HG02943 (cell line): Measurements from ENCODE around the gene NTRK3.

Experiments
- ATAC-seq: cut with Tn5 transposase; IDR thresholded peaks from one replicate; pipeline ENCODE4 v1.9.1; 2021; ENCODE audit warnings: mild to moderate bottlenecking, low read depth, moderate library complexity; ENCODE audit not compliant: unreplicated experiment

NTRK3 gene

DNA sequence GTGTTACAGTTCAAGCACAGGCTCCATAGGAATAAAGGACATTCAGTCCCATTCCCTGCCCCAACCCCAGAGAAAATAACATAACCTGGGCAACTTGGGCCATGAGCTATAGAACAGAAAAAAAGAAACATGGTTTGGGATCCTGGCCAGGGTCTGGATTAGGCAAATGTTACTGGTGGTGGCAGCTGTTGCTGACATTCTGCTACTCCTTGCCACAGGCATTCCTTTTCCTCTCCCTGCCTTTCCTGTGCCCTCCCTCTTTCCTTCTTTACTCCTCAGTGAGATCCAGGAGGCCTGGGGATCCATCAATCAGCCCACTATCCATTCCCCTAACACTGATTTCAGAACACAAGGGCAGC is 129.1 kb downstream of the NTRK3 start:
- ATAC-seq = no peak

DNA sequence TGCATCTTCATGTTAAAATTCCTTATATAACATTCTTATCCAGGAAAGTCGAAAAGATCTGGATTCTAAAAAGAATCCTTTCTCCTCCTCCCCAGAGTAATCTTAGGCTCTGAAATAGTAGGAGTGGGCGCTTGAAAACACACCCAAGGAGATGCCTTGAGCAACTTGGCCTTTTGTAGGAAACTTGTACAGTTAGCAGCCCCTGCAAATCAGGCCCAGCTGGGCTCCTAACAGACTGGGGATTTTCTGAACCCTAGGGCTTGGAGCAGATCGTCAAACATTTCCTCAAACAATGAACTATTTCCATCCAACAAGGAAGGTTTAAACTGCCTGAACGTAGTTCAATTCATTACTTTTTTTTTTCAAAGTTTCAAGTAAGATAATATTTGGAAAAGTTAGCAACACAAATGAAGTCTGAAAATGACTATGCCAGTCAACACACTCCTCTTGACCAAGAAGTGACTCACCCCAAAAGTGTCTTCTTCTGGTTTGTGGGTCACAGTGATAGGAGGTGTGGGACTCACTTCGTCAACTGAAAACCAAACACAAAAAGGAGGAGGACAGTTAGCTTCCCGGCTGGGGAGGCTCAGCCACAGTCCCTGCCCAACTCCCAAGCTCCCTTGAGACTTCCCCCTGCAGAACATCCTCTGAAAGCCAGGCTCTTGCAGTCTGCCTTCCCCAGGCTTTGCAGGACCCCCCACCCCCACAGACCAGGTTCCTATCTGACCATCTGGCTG is 129.7 kb downstream of the NTRK3 start:
- ATAC-seq = no peak

DNA sequence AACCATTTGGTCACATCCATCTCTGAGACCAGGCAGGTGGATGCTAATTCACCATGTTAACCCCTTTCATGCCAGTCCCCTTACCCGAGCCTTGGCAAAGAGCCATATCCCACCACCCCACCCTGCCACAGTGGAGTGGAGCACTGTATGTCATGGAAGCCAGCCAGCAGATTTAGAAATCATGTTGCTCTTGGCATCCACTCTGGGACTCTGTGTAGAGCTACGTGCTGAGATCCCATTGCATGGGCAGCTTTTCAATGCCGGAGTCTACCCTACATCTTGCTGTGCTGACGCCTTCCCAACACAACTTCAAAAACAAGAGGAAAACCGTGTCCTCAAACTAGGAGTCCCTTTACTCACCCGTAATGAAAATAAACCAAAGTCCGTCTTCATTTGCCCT is 131.0 kb downstream of the NTRK3 start:
- ATAC-seq = no peak

GRCh38 chr15:88124199-88124598 is 132.3 kb downstream of the NTRK3 start:
- ATAC-seq = no peak

DNA sequence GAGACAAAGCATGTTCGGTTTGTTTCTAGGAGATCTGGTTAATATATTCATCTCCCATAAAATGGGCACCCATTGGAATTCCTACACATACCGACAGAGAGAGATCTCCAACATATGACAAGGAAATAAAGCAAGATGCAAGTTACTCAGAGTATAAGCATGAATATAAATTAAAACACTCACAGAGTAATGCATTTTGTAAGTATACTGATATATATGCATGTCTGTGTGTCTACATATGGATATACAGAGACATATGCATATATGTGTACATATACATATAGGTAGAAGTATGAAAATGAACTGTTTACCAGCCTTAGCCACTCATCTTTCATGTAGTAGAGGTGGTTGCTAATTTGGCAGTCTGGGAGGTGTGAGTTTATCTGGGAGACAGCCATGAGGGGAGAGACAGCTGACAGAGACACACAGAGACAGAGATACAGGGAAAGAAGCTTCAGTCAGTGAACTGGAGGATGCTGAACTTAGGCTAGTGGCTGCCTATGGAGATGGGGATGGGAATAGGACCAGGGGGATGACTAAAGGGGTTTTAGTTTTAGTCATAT is 134.5 kb downstream of the NTRK3 start:
- no peak for ATAC-seq

DNA sequence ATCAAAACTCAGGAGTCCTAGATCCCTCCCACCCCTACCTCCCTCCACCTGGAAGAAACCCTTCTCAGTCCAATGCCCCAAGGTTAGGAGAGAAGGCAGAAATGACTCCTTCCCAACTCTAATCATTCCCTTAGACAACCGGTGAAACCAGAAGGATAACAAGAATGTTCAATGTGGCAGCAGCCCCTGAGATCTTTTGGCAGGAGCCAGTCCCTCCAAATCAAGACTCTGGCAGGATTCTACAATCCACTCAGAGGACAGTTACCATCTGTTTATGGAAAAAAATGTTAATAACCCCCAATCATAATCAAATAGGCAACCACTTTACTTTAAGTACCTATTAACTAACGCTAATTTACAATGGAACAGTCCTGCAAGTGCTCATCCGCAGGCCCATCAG is 136.5 kb downstream of the NTRK3 start:
- no peak for ATAC-seq

DNA sequence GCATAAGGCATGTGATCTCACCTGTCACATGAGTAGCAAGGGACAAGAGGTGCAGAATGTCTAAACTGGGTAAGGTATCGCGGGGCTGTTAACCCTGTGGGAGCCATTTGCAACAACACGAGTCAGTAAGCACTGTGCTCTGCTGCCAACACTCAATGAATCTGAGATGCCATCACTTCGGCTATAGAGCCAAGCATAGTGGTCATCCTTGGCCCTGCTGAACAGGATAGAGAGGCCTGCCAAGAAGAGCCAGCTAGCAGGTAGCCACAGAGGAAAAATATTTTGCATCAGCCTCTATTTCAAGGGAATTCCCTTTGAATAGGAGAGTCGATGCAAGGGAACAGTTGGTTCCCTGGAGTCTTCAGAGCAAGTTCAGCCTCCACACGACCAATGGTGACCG is 137.8 kb downstream of the NTRK3 start:
- ATAC-seq = no peak

DNA sequence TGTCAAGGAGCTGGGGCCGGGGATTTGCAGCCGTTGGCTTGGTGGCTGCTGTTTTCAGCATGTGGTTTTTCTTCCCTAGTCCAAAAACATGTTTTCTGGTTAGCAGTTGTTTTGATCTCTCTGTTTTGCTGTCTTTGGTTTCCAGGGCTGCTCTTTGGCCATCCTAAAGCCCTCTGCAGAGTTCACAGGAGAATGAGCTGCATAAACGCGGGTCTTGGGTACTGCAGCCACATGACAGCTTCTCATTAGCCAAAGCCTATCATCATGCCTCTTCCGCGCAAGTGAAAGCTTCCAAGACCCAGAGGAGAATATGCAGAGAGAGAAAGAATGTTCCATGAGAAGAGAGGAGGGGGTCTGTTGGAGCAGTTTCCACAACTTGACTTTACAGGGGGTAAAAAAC is 138.5 kb downstream of the NTRK3 start:
- ATAC-seq = no peak

- ATAC-seq = no peak
Measured at GRCh38 chr15:88115486-88116152, 140.9 kb downstream of the NTRK3 start.

DNA sequence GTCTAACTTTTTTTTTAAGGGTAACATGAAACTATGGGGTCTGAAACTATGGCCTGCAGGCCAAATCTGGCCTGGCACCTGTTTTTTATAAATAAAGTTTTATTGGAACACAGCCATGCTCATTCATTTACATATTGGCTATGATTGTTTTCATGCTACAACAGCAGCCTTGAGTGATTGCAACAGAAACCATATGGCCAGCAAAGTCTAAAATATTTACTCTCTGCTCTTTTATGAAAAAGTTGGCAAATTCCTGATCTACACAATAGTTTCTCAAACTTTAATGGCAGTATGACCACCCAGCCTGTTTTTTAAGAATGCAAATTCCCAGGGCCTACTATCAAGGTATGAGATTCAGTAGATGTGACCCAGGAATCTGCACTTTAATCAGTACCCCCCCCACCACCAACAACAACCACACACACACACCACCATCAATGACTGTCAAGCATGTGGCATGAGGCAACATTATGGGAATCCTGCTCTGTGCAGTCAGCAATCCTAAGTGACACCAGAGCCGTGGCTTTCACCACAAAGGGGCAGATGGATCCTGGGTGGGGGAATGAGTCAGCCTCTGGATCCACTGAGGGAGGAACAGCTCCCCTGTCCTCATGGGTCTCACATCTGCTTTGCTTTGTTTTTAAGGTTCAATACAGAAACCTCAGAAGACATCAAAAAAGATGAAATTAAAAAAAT is 142.8 kb downstream of the NTRK3 start:
- no peak for ATAC-seq

- ATAC-seq = no peak
Measured at GRCh38 chr15:88108991-88109390, 147.5 kb downstream of the NTRK3 start.

- no peak for ATAC-seq
Measured at GRCh38 chr15:88108477-88108876, 148.1 kb downstream of the NTRK3 start.

- ATAC-seq = no peak
Measured at GRCh38 chr15:88106074-88106473, 150.5 kb downstream of the NTRK3 start.

DNA sequence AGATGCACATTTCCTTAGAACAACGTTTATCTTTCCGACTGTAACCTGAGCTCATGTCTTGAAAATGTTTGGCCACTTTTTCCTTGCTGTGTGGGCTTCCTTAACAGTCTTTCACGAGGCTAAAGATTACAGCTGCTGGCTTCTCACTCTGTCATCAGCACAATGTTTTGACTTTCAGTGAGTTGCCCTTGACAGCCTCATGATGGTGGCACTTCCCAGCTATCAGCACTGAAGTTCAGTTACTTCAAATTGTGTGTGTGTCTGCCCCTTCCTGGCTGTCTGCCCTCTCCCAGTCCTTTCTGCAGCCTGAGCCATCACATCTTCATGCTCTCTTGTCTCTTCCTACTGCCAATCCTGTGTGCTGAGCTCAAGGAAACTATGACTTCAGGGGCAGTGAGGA is 152.2 kb downstream of the NTRK3 start:
- no peak for ATAC-seq

DNA sequence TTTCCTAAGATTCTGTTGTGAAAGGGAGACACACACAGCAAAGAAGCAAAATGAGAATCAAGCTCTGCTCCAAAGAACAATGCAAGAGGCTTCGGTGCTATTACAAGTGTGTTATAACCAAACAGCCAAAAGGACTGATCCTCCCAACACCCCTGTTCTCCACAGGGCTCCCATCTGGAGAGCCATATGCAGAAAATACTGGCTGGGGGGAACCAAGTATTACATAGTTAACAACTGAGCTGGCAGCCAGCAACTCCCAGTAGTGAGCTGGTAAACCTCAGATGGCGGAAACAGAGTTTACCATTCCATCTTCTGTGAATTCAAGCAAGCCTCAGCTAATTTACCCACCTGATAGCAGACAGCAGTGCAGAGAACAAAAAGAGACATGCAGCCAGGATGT is 156.4 kb downstream of the NTRK3 start:
- no peak for ATAC-seq

- ATAC-seq = no peak
Measured at GRCh38 chr15:88098361-88098760, 158.2 kb downstream of the NTRK3 start.

- ATAC-seq = no peak
Measured at GRCh38 chr15:88091444-88092016, 165.0 kb downstream of the NTRK3 start.

GRCh38 chr15:88090481-88091011 is 166.0 kb downstream of the NTRK3 start:
- no peak for ATAC-seq

GRCh38 chr15:88089731-88090130 is 166.8 kb downstream of the NTRK3 start:
- no peak for ATAC-seq

DNA sequence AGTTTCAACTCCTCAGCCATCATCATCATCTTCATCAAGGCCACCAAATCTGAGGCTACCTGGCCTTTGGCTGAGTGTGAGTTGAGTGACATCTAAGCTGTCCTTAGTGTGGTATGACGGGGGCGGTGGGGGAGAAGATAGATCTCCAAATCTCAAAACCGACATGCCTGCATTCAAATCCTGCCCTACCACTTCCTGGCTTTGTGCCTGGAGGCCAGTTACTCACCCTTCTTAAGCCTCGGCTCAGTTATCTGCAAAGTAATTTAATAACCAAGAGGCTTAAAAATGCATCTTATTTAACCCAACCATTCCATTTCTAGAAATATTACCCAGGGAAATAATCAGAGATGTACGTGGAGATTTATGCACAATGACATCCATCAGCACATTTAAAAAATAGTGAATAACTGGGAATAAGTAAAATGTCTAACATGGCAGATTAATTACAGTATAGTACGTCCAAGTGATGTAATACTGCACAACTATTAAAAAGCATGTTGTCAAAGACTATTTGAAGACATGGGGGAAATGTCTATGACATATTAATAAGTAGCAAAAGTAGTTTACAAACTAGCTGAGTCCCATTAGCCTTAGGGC is 167.4 kb downstream of the NTRK3 start:
- no peak for ATAC-seq
